SHP77 (cell line): ENCODE data around the gene FGFBP1.
"Not testable (repeated sequence)": the region's sequence is repeated elsewhere in the genome, so short reads cannot be mapped to it uniquely, and the experiment has no call there.

Experiments
- DNase-seq, 2 experiments: peaks; one replicate each; lab custom pipeline; 2025; lab: John Stamatoyannopoulos, UW

FGFBP1 gene

DNA sequence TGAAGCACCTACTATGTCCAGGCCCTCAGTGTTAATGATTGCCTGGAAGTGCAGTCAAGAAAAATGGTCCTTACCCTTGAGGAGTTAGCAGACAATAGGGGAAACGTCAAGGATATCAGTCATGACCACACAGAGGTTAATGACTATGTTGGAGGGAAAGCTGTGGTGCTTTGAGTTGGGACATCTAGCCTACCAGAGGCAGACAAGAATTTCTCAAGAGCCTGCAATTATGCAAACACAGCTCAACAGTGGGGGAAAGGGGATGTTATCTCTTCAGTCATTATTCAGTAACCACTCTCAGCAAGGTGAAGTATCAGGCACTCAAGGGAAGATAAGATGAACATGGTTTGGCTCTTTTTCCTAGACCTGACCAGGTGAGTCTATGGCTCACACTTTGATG, 7.0 kb upstream of the FGFBP1 start:
- DNase-seq = no peak

DNA sequence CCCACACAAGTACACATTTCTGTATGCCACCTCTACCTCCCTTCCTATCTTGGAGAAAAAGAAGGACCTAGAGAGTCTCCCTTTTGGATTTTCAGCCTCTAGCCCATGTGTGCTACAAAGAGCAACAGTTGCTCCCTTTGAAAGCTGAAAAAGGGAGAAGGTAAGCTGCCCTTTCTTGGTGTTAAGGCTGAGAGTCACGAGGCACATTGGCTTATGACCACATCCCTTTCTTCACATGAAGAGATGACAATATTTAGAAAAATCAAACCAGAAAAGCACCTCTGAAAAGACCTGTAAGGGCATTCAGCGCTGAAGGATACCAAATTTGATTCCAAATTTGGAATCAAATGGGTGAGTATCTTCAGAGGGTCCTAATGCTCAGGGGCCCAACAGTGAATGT, 6.4 kb upstream of the FGFBP1 start:
- no peak for DNase-seq

DNA sequence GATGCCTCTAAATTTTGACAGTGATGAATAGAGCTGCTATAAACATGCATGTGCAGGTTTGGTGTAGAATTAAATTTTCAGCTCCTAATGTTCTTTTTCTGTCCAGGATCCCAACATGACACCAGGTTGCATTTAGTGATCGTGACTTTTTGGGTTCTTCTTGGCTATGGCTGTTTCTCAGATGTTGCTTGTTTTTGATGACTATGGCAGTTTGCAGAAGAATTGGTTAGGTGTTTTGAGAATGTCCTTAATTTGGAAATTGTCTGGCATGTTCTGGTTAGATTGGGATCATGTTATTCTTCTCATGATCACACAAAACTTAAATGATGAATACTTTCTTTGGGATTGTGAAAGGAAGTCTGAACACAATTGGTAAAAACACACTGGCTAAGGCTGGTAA, 3.7 kb upstream of the FGFBP1 start:
- DNase-seq = no peak

DNA sequence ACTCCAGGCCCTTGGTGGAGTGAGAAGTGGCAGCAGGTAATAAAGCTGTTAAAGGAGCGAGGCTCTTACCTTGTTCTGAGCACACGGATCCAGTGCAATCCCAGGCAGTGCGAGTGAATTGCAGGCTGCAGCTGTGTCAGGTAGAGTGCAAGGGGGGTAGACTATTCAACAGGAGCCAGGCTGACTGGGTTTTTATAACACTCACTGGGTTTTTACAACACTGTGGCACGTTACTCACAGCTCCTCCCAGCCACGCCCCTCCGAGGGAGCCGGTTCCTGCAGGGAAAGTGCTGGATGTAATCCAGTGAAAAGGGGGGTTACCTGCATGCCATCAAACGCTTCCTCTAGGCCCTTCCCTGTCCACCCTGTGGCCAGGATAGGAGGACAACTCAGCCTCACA, 358 bp downstream of the FGFBP1 start:
- DNase-seq = no peak

DNA sequence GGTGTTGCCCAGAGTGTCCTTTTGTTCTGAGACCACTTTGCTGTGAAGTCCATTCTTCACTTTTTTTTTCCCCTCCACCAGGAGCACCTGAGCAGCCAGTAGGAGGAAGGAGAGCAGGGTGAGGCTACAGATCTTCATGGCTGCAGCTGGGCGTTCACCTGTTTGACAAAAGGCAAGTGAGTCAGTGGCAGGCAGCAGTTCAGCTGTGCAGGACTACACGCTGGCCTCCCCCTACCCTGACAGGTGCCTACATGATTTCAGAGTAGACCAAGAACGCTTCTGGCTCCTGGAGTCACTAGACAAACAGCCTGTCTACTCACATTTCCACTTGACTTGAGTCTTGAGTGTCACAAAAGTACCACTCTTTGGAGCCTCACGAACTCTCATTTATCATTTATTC, 2.0 kb downstream of the FGFBP1 start:
- DNase-seq = no peak

DNA sequence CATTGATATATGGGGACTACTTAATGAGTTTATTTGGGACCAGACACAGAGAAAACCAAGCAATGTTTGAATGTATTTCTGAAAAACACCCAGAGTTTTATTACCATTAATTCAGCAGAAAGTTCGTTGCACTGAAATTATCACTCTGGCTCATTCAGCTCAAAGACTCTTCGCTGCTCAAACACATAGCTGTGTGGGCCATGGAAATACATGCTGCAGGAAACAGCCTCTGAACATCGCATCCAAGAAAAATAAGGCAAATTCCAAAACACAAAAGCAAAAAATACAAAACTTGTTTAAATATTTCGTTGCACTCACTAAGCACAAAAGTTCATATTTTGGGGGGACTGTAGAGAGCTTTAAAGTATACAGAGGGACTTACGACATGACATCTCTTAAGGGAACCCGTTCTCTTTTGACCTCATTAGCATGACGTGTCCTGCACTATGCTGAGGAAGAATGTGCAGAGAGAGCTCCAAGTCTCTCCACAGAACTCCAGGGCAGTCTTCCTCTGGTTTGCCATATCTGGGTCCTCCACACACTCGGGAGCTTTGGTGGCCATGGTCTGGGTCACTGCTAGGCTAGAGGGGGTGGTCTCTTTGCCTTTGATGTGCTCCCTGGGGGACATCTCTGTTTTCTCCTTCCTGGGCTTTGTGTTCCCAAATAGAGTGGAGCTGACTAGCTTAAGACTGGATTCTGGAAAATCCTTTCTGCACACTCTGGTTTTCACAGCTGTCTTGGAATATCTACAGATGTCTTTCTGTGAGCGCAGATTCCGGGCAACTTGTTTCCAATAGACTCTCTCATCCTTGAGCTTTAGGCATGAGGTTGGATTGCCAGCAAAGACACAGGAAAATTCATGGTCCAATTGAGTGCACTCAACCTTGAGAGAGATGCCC, 2.8 kb downstream of the FGFBP1 start:
- DNase-seq = no peak

DNA sequence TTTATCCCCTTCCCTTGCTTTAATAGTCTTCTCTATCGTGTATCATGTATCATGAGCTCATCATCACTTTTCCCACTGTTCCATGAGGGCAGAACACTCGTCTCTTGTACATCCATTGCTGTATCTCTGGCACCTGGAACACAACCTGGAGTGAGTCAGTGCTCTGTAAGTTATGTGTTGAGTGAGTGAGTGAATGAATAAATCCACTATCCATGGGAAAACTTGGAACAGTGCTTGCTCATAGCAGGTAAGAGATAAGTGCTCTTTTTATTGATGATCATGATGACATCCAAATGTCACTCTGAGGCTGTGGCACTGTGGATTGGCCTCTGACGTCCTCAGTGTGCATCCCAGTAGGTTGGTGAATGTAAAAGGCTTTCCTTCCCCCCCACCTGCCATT, 4.3 kb downstream of the FGFBP1 start:
- no peak for DNase-seq

DNA sequence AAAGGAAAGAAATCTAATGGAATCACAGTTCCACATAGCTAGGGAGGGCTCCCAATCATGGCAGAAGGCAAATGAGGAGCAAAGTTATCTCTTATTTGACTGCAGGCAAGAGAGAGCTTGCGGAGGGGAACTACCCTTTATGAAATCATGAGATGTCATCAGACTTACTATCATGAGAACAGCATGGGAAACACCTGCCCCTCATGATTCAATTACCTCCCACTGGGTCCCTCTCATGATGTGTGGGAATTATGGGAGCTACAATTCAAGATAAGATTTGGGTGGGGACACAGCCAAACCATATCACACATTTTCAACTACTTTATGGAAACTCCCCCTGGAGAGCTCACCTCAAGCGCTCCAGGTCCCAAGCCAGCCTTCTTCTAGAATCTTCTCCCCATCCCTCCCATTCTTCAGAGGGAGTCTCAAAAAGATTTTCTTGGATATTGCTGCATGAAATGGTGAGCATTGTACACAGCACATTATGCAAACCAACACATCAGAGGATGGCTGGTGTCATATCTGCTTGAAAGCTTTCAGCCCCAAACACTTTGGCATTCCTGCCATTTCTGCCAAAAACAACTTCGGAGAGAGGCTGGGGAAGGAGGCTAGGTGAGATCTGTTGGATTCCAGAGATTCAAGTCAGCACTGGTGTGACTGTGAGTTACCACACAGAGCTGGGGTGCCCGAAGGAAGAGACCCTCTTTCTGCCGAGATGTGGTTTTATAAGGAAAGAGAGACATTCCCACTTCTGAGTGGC, 6.9 kb downstream of the FGFBP1 start:
- no peak for DNase-seq

DNA sequence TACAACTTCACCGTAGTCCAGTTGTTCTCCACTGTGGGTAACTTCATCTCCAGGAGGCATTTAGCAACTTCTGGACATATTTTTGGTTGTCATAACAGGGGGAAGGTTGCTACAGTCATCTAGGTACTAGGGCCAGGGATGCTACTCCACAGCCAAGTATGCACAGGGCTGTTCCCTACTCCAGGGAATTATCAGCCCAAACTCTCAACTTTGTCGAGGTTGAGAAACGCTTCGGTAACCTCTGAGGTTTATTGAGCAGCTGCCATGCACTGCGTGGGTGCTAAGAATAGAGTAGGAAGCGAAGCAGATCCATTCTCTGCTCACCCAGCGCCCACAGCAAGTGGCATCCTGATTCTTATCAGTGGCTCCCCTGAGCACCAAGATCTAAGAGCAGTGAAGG, 8.2 kb downstream of the FGFBP1 start:
- no peak for DNase-seq

DNA sequence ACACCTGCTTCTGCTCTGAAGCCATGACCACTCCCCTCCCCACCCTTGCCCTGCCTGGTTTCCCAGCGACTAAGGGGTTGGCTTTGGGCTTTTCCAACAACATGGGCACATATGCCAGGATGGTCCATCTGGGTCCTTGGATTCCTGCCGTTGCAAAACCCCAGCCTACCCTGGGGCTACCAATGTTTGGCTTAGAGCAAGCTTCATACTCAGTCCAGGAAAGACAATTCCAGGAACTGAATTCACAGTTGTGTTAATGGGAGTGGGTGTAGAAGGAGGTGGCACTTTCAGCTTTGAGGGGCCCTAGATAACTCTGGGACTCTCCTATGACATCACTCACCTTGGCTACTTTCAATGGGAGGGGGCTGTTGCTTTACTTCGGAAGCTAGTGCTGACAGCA, 9.0 kb downstream of the FGFBP1 start:
- DNase-seq = no peak

DNA sequence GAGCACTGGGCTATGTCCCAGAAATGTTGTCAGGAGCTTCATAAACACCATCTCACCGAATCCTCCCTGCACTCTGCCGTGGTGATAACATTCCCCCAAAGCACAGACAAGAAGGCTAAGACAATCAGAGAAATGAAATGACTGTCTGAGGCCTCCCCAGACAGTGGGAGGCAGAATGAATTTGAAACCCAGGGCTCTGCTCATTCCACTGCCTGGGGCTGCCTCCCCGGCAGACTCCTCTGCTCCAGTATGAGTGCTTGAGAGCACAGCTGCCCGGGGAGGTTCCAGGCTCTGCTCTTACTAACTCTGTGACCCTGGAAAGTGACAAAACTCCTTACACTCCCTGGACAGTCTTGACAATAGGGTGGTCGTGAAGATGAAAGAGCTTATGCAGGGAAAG, 9.7 kb downstream of the FGFBP1 start:
- DNase-seq = no peak

DNA sequence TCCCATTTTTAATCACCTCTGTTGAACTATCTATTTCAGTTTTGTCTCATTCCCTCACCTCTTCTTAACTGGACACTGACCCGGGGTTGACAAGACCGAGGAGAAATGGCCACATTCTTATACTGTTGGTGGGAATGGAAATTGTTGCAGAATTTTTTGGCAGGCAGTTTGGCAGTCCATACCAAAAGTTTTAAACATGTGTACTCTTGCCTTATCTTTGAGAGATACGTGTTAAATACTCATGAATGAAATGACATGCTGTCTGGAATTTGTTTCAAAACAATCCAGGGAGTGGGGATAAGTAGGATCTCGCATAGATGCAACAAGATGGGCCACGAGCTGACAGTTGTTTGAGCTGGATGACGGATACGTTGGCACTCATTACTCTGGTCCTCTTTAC, 12.1 kb downstream of the FGFBP1 start:
- no peak for DNase-seq

DNA sequence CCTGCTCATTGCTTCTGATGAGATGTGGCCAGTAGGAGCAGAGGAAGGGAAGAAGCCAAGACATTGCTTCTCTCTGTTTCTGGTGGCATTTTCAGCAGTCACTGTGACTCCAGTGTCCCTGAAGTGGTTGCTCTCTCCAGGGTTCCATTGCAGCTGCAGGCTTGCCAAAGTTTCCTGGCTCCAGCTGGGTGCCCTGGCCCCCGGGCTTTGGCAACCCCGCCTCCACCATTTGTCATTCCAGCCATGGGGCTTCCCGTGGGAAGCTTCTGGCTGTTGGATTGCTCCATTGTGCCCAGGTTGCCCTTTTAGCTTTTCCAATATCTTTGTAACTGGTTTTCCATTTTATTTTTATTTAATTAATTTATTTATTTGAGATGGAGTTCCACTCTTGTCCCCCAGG, 12.7 kb downstream of the FGFBP1 start:
- no peak for DNase-seq

DNA sequence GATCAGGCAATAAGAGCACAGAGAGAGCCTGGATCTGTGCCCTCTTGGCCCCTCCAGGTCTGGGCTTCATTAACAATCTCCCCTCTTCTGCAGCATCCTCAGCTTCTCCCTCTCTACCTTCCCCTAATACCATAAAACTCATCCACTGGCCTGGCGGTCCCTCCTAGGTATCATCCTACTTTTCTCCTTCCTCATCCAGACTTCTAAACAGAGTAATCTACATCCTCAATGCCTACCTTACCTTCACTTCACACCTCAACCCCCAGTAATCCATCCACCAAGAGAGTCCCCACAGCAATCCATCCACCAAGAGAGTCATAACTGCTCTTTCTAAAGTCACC, 17.0 kb downstream of the FGFBP1 start:
- no peak for DNase-seq

DNA sequence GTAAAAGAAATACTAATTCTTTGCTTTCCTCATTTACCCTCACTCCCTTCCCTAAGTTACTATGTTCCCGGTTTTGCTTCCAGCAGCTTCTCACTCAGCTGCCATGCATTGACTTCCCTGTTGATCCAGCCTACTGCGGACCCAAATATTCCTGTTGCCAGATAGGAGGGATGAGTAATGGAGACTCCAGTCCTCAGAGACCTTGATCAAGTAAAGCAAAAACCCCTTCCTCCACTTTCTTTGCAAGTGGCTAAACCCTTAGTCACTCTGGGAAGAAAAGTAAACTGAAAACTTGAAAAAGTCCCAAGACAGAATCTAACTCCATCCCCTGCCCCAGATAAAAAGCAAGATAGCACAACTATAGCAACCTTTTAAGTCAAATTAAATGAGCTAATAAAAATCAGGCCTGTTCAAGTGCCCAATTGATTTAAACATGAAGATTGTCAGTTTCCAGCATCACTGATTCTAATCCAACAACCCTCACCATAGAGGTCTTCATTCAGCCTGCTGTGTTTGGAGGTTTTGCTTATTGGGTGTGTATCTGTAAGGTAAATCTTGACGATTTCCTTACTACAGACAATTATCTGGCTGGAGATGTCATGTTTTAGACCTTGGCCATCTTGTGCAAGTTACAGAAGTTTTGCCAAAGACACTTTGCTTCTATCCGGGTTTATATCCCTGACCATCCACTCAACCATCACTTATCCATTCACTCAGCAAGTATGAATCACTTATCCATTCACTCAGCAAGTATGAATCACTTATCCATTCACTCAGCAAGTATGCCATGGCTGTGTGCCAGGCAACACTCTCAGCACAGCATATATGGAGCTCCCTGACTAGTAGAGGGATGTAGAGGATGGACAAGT, 17.6 kb downstream of the FGFBP1 start:
- no peak for DNase-seq

DNA sequence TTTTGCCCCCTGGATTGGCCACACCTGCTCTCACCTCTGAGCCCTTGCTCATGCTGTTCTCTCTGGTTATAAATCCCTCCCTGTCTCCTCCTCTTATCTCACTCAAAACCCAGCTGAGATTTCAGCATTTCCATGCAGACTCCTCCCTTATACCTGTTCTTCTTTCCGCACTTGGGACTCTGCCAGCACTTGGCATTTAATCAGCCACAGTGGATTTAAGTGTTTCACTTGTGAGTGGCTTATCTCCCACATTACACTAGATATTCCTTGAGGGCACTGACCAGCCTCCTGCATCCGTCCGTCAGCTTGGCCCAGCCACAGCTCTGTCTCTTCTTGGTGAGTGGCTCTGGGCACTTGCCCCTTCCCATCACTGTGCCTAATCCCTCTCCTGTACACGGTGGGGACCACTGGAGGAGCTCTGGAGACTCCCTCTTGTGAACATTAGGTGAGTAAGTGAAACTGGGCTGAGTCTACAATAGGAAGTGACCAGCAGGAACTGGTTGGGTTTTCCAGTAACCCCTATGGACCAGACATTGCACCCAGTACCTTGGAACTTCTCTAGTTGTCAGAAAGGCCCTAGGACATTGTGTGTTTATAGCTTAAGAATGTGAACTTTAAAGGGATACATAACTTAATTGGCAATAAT, 19.9 kb downstream of the FGFBP1 start:
- no peak for DNase-seq

DNA sequence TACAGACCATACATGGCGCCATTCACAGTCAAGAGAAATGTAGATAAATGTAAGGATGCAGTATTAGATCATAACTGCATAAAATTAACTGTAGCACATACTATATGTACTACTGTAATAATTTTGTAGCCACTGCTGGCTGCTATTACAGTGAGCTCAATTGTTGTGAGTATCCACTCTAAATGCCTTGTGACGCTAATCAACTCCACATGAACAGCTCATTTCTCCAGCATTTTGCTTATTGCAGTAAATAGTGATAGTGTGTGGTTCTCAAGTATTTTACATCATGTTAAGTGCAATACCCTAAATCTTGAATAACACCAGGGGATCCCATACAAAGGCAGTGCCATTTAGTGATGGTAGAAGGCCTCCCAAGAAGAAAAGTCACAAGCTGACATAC, 21.2 kb downstream of the FGFBP1 start:
- no peak for DNase-seq

DNA sequence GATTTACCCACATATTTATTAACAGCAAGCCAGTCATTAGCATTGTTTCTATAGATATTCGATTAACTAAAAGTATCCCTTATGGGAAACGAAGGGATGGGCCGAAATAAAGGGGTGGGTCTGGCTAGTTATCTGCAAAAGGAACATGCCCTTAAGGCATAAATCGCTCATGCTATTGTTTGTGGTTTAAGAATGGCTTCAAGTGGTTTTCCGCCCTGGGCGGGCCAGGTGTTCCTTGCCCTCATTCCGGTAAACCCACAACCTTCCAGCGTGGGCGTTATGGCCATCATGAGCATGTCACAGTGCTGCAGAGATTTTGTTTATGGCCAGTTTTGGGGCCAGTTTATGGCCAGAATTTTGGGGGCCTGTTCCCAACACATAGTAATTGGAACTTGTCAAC, 22.2 kb downstream of the FGFBP1 start:
- DNase-seq = not testable (repeated sequence)

DNA sequence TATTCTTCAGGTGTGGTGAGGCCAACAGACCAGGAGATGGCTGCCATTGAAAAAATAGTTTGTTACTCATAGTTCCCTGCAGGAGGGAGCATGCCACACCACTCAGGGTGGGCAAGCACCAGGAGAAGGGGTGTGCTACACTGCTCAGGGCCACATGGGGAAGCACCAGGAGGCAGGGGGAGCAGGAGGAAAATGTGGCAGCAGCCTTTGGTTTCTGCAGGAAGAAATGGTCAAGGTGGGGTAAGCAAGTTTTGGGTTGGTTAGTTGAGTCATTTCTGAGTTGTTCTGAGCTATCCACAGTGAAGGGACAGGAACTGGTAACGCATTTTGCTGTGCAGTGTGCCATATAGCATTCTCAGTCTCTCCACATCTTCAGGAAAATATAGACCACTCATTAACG, 23.8 kb downstream of the FGFBP1 start:
- DNase-seq = no peak

DNA sequence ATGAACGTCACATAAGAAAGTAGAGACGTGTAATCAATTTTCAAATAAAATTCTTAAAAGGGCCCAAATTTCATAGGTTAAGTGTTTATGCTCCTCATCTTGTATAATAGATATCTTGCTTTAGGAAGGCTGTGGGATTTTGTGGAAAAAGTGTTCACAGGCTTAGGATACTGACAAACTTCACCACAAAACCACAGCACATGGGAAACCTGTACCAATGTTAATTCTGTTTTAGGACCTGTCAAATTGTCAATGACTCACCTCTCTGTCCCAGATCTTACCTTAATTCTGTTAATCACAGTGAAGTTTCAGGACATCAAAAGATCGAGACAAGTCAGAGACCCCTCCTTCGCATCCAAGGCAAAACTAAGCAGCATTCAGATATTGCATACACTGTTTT, 24.2 kb downstream of the FGFBP1 start:
- no peak for DNase-seq

DNA sequence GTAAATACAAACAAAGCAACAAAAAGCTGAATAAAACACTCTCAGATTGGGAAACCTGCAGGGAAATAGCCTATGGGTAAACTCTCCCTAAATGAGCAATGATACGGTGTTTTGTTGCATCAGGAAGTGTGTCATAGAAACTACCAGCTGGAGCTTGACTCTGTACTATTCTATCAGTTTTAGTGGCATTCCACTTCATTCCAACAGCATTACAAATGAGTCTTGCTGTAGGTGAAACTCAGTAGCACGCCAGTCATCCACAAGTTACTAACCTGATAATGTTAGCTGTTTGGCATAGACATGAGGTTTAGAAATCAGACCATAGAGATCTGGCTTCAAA, 24.9 kb downstream of the FGFBP1 start:
- no peak for DNase-seq

DNA sequence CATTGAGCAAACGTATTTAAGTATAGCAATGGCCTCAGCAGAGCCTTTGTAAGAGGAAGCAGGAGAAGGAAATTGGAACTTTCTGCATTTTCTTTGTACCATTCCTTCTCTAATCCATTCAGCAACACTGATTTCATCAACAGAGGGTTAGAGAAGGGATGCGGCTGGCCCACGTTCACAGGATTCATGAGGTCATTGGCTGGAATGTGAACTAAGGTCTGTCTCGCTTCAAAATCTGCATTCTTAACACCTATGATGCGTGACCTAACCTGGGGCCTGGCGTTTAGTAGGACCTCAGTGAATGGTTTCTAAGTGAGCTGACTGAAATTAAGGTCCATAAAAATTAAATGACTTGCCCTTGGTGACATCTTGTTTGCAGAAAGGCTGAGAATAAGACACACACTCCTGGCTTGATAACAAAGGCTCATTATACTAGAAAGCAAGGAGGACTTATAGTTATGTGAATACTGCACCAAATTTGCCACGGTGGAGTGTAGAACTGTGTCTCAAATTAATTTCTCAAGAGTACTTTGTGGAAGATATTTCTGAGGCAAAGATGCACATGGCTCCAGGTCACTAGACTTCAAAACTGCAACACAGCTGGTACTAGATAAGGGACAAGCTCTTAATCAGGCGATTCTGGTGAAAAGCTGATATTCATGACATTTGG, 25.4 kb downstream of the FGFBP1 start:
- no peak for DNase-seq
